ENCODE data around the gene HOXA5.

Gene HOXA5

DNA sequence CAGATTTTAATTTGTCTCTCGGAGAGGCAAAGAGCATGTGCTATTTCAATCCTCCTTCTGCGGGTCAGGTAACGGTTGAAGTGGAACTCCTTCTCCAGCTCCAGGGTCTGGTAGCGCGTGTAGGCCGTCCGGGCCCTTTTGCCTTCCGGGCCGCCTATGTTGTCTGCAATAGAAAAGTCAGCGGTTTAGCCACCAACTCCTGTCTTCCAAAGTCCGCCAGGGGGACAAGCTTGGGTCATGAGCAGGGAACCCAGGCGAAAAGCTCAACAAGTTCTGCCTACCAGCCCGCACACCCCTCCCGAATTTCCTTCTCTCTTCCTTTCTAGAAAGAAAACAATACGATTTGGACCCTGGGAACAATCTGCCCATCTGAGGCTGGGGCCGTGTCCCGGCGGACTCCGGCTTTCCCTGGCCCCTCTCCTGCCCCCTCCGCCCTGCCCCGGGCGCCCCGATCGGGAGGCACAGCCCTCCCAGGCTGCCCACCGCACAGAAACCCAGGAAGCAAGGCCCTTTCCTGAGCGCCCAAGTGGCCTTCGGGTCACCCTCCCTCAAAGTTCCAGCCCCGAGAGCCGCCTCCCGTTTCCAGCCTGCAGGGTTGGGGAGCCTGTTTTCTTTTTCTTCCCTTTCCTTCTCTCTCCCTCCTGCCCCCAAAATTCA is 1.4 kb downstream of the HOXA5 start:
- TF ChIP-seq, protein P1, sequence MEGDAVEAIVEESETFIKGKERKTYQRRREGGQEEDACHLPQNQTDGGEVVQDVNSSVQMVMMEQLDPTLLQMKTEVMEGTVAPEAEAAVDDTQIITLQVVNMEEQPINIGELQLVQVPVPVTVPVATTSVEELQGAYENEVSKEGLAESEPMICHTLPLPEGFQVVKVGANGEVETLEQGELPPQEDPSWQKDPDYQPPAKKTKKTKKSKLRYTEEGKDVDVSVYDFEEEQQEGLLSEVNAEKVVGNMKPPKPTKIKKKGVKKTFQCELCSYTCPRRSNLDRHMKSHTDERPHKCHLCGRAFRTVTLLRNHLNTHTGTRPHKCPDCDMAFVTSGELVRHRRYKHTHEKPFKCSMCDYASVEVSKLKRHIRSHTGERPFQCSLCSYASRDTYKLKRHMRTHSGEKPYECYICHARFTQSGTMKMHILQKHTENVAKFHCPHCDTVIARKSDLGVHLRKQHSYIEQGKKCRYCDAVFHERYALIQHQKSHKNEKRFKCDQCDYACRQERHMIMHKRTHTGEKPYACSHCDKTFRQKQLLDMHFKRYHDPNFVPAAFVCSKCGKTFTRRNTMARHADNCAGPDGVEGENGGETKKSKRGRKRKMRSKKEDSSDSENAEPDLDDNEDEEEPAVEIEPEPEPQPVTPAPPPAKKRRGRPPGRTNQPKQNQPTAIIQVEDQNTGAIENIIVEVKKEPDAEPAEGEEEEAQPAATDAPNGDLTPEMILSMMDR (conservative IDR thresholded peaks at IDR 0.05; ENCODE audit: control insufficient read depth, insufficient read depth, low read depth, low read length): peak; percentile 28
- DNase-seq (ENCODE audit: low read depth): peak; percentile 71
- peak overlapping the region; percentile 75 for H3K4me3 ChIP-seq (ENCODE audit: control insufficient read depth, low read depth, low read length)

DNA sequence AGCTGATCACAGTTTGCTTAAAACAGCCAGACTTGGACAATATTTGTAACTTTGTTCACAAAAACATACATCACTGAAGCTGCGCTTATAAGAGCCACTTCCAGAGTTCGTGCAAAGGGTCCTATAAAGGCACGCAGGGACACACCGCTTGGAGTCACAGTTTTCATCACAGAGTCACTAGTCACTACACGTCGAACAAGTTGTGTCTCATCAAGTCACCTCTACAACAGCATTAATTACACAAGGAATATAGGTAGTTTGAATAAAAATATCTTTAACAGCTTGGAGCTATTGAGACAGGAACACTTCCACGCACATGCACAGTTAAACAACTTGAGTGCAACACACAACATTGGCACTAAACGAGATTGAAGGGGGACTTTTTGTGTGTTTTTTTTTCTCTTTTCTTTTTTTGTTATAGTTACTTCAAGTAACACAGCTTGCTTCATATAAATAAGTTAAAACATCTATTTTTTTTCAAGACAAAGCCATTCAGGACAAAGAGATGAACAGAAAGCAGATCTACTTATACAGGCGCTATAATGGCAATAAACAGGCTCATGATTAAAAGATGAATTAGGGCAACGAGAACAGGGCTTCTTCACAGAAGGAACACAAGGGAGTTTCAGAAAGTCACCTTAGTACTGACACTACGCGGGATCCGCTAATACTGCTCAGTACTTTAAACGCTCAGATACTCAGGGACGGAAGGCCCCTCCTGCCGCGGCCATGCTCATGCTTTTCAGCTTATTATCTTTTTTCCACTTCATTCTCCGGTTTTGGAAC is 2.2 kb downstream of the HOXA5 start:
- TF ChIP-seq, protein P1 (conservative IDR thresholded peaks at IDR 0.05; ENCODE audit: control insufficient read depth, insufficient read depth, low read depth, low read length): no peak
- peak overlapping the region; percentile 75 for H3K4me3 ChIP-seq (ENCODE audit: control insufficient read depth, low read depth, low read length)
- DNase-seq (ENCODE audit: low read depth): no peak

DNA sequence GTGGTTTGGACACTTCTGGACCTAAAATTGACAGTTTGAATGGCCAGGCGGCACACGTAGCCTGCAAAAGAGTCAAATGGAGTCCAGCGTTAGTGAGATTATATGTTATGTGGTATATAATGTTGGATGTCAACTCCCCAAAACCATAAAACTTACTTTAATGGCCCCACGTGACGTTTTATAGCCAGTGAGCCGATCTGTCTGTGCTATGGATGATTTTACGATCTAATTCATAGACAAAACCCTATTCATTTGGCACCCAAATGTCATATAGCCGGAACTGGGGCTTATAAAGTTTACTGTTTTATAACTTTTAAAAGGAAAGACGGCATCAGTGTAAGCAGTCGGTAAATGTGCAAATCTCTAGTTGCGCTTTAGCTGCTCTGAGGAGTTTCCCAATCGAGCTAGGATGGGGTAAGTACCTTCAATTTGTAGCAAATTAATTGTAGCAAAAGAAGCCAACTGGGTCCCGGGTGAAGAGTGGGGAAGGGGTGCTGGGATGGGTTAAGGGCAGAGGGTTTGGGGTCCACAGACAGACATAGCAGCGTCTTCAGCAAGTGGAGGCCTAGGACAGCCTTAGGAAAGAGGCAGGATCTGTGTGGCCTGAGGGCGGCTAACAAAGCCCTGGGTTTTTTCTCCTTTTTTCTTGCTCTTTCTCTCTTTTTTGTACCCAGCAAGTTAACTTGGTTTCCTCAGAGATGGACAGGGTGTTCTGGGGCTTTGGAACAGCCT is 3.2 kb downstream of the HOXA5 start:
- DNase-seq (ENCODE audit: low read depth): no peak
- H3K4me3 ChIP-seq (ENCODE audit: control insufficient read depth, low read depth, low read length): peak overlapping the region; percentile 4
- TF ChIP-seq, protein P1 (conservative IDR thresholded peaks at IDR 0.05; ENCODE audit: control insufficient read depth, insufficient read depth, low read depth, low read length): no peak

DNA sequence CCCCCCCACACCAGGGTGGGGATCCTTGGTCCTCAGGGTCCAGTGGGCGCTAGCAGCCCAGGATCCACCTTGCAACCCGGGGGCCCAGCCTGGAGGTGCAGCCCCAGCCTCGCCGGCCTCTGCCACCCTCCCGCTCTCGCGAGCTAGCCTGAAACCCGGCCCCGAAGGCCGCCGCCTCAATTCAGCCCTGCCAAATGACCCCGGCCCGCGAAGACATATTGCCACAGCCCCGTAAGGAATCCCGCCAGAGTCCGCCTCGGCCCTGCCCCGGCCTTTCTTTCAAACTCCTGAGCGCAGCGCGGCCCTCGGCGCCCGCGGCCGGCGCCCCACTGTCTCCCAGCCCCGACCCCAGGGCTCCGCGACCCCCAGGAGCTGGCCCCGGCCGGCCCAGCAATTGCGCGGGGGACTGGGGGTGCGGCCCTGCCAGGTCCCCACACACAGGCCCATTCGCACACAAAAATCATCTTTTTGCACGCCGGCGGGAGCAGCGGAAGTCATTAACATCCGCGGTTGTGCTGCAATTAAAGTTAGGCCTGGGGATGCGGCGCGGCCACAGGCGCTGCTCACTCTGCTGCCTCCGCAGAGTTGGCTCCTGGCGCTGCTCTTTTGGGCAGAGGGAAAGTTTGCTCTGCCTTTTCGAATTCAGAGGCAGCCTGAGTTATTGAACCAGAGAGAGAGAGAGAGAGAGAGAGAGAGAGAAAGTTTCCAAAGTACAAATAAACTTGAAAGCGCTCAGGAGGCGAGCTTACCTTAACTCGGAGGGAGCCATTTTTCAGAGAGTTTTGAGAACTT is 4.0 kb downstream of the HOXA5 start:
- DNase-seq (ENCODE audit: low read depth): no peak
- H3K4me3 ChIP-seq (ENCODE audit: control insufficient read depth, low read depth, low read length): peak overlapping the region; percentile 4
- TF ChIP-seq, protein P1 (conservative IDR thresholded peaks at IDR 0.05; ENCODE audit: control insufficient read depth, insufficient read depth, low read depth, low read length): no peak

DNA sequence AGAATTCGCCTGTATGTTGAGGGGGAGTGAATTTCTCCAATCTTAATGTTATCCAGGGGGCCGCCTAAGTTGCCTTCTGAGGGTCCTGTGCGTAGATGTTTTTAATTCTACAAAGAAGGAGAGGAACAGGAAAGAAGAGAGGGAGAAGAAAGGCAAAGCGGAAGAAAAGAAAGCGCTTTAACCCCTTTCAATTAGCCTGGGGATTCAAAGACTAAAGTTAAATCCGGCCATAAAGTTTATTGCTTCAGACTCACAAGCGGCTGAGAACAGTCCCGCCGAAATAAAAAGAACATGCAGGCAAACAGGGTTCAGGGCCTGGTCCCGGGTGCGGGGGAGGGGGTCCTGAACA is 4.5 kb downstream of the HOXA5 start:
- TF ChIP-seq, protein P1 (conservative IDR thresholded peaks at IDR 0.05; ENCODE audit: control insufficient read depth, insufficient read depth, low read depth, low read length): no peak
- H3K4me3 ChIP-seq (ENCODE audit: control insufficient read depth, low read depth, low read length): no peak overlapping the region
- DNase-seq (ENCODE audit: low read depth): no peak

DNA sequence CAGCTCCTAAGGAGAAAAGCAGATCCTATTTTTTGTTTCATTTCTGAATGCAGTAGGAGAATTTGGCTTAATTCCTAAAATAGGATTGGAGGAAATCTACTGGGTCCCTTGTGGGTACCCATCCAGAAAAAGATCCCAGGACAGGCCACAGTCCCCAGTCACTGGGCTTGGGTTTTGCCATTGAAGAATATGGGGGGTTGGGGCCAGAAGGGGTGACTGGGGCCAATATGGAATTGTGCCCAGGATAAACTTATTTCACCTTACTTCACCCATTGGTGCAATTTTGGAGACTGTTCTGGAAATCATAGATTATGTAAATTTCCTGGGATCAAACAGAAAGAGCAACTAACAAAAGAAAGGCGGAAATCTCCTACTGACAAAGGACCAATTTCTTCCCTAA is 5.0 kb downstream of the HOXA5 start:
- no peak for DNase-seq (ENCODE audit: low read depth)
- TF ChIP-seq, protein P1 (conservative IDR thresholded peaks at IDR 0.05; ENCODE audit: control insufficient read depth, insufficient read depth, low read depth, low read length): no peak
- no peak overlapping the region for H3K4me3 ChIP-seq (ENCODE audit: control insufficient read depth, low read depth, low read length)

All from fibroblast of mammary gland (primary cell).